Measurements from ENCODE around the gene CRIP3.
A peak's percentile ranks its signal among the peaks of the same experiment; 100 is the strongest.

Gene CRIP3

GRCh38 chr6:43302126-43302525 lies 6.5 kb downstream of the CRIP3 start:
- Histone ChIP-seq H3K4me1 (no peaks in the 10 kb centered on the region), H3K27me3 (ENCODE audit: low read depth) (no peaks in the 10 kb centered on the region)
- in situ Hi-C loops (cut with MboI; ENCODE audit: low sequenced_read_pairs) = no loop called here

DNA sequence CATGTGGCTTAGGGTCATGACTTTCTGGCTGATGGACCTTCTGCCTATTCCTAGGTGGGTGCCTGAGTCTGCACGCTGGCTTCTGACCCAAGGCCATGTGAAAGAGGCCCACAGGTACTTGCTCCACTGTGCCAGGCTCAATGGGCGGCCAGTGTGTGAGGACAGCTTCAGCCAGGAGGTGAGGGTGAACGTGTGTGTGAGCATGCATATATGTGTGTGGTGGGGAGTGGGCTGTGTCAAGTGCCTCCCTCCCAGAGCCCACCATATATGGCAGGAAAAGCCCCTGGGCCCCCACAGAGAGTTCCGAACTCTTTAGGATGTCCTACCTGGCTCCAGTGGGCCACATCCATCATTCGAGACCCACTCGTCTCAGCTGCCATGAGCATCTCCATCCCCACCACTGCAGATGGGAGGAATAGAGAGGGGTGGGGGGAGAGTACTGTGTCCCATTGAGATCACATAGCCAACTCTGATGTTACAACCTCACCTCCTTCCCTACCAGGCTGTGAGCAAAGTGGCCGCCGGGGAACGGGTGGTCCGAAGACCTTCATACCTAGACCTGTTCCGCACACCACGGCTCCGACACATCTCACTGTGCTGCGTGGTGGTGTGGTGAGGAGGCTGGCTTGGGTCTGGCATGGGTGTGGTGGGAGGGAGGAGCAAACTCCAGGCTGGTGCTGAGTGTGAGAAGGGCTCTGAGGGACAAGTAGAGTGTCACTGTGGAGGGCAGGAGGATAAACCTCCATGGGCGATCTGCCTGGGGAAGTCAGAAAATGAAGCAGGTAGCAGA lies 7.3 kb downstream of the CRIP3 start:
- no peak for DNase-seq (ENCODE audit: low spot score in 2 of 2)
- H3K27me3 ChIP-seq (ENCODE audit: low read depth) = no peaks in the 10 kb centered on the region
- in situ Hi-C loops (cut with MboI; ENCODE audit: low sequenced_read_pairs) = no loop called here

More at GRCh38 chr6:43302126-43302525, 6.5 kb downstream of the CRIP3 start:
- Histone ChIP-seq H3K36me3 (replicated peaks) (no peaks in the 10 kb centered on the region), H3K4me3 (no peak overlapping the region), H3K9me3 (no peaks in the 10 kb centered on the region)
- DNase-seq (ENCODE audit: low spot score in 2 of 2) = no peak

GRCh38 chr6:43299338-43300293 lies 9.0 kb downstream of the CRIP3 start:
- Histone ChIP-seq H3K9me3 (no peaks in the 10 kb centered on the region), H3K4me1 (no peaks in the 10 kb centered on the region), H3K27me3 (ENCODE audit: low read depth) (no peaks in the 10 kb centered on the region), H3K4me3 (no peak overlapping the region), H3K36me3 (replicated peaks) (no peaks in the 10 kb centered on the region)
- DNase-seq (ENCODE audit: low spot score in 2 of 2) = no peak
- in situ Hi-C loops (cut with MboI; ENCODE audit: low sequenced_read_pairs) = no loop called here

More for the DNA sequence above, 7.3 kb downstream of the CRIP3 start:
- H3K9me3 ChIP-seq = no peaks in the 10 kb centered on the region
- H3K36me3 ChIP-seq (replicated peaks) = no peaks in the 10 kb centered on the region
- H3K4me1 ChIP-seq = no peaks in the 10 kb centered on the region
- no peak overlapping the region for H3K4me3 ChIP-seq

GRCh38 chr6:43298565-43299337 lies 9.9 kb downstream of the CRIP3 start:
- in situ Hi-C loops (cut with MboI; ENCODE audit: low sequenced_read_pairs) = no loop called here
- Histone ChIP-seq H3K9me3 (no peaks in the 10 kb centered on the region), H3K4me3 (no peak overlapping the region), H3K36me3 (replicated peaks) (no peaks in the 10 kb centered on the region), H3K27me3 (ENCODE audit: low read depth) (no peaks in the 10 kb centered on the region), H3K4me1 (no peaks in the 10 kb centered on the region)
- no peak for DNase-seq (ENCODE audit: low spot score in 2 of 2)

DNA sequence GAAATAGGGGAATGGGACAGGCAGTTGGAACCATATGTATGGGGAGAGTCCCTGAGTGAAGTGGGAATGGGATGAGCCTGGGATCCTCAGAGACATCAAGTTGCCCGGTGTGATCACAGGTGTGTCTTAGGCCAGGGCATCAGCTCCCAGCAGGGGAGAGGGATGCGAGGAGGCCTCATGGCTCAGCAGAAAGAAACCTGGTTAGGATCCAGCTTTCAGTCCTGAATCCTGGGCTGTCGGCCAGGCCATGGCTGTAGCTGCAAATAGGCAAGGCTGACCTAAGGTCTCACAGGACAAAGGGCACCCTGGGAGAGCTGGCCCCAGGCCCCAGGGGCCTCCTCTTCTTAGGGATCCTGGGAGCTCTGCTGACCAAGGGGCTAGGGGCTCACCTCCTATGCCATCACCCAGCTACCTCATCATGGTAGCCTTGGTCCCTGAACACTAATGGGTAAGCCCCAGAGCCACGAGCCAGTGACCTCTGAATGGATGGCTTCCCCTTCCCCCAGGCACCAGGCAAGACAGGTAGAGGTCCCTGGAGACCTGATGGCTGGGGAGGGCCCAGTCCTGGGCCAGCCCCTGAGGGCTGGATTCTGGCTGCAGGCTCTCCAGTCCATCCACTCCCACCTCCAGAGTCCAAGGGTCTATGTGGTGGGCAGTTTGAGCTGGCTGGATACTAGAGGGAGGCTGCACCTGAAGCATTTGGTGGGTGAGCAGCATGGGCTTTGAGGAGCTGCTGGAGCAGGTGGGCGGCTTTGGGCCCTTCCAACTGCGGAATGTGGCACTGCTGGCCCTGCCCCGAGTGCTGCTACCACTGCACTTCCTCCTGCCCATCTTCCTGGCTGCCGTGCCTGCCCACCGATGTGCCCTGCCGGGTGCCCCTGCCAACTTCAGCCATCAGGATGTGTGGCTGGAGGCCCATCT lies 10.7 kb downstream of the CRIP3 start, which contains the start of gene SLC22A7:
Gene SLC22A7 (plus strand): TSS at position 617 of the 921 bp plus-strand sequence. CDS start 99 bp downstream, at position 716.
- no peaks in the 10 kb centered on the region for H3K9me3 ChIP-seq
- no peaks in the 10 kb centered on the region for H3K27me3 ChIP-seq (ENCODE audit: low read depth)
- no peak for DNase-seq (ENCODE audit: low spot score in 2 of 2)
- H3K4me1 ChIP-seq = no peaks in the 10 kb centered on the region
- H3K4me3 ChIP-seq = no peak within 1 kb of the TSS
- no peaks in the 10 kb centered on the region for H3K36me3 ChIP-seq (replicated peaks)
- in situ Hi-C loops (cut with MboI; ENCODE audit: low sequenced_read_pairs) = no loop called here

GRCh38 chr6:43296780-43297497 lies 11.7 kb downstream of the CRIP3 start:
- in situ Hi-C loops (cut with MboI; ENCODE audit: low sequenced_read_pairs) = no loop called here
- no peak overlapping the region for H3K4me3 ChIP-seq

GRCh38 chr6:43295456-43295855 lies 13.2 kb downstream of the CRIP3 start:
- no peak for DNase-seq (ENCODE audit: low spot score in 2 of 2)
- H3K4me1 ChIP-seq = no peaks in the 10 kb centered on the region
- H3K4me3 ChIP-seq = no peak overlapping the region
- no peaks in the 10 kb centered on the region; the same call in 1 of the 2 replicates for H3K27me3 ChIP-seq (ENCODE audit: low read depth)
- in situ Hi-C loops (cut with MboI; ENCODE audit: low sequenced_read_pairs) = no loop called here
- H3K36me3 ChIP-seq (replicated peaks) = no peaks in the 10 kb centered on the region
- no peaks in the 10 kb centered on the region for H3K9me3 ChIP-seq

More at GRCh38 chr6:43296780-43297497, 11.7 kb downstream of the CRIP3 start:
- peak in 1 of 2 experiments; percentile 5 for DNase-seq (ENCODE audit: low spot score in 2 of 2)
- no peaks in the 10 kb centered on the region for H3K9me3 ChIP-seq
- H3K27me3 ChIP-seq (ENCODE audit: low read depth) = no peaks in the 10 kb centered on the region
- H3K36me3 ChIP-seq (replicated peaks) = no peaks in the 10 kb centered on the region
- no peaks in the 10 kb centered on the region for H3K4me1 ChIP-seq

DNA sequence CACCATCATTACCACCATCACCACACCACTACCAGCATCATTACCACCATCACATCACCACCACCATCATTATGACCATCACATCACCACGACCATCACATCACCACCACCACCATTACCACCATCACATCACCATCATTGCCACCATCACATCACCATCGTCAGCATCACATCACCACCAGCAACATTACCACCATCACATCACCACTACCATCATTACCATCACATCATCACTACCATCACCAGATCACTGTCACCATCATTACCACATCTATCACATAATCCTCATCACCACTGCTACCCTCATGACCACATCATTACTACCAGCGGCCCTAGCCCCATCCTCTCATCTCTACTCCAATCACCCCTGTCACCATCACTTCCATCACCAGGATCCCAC lies 14.1 kb downstream of the CRIP3 start:
- Histone ChIP-seq H3K36me3 (replicated peaks) (no peaks in the 10 kb centered on the region), H3K9me3 (no peaks in the 10 kb centered on the region), H3K4me1 (no peaks in the 10 kb centered on the region), H3K4me3 (no peak overlapping the region), H3K27me3 (ENCODE audit: low read depth) (no peaks in the 10 kb centered on the region; the same call in 1 of the 2 replicates)
- no peak for DNase-seq (ENCODE audit: low spot score in 2 of 2)
- in situ Hi-C loops (cut with MboI; ENCODE audit: low sequenced_read_pairs) = no loop called here

DNA sequence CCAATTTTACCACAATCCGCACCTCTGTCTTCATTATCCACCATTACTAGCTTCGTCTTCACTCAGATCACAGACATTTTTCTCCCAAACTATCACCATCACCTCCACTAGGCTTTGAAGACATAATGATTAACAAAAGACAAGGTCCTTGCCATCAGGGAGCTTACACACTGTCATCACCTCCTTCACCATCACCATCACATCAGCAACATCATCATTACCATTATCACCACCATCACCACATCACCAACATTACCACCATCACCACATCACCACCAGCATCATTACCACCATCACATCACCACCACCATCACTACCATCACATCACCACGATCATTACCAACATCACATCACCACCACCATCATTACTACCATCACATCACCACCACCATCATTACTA lies 14.9 kb downstream of the CRIP3 start:
- Histone ChIP-seq H3K36me3 (replicated peaks) (no peaks in the 10 kb centered on the region), H3K4me1 (no peaks in the 10 kb centered on the region), H3K4me3 (no peak overlapping the region), H3K9me3 (no peaks in the 10 kb centered on the region), H3K27me3 (ENCODE audit: low read depth) (no peaks in the 10 kb centered on the region; the same call in 1 of the 2 replicates)
- in situ Hi-C loops (cut with MboI; ENCODE audit: low sequenced_read_pairs) = no loop called here
- DNase-seq (ENCODE audit: low spot score in 2 of 2) = no peak

DNA sequence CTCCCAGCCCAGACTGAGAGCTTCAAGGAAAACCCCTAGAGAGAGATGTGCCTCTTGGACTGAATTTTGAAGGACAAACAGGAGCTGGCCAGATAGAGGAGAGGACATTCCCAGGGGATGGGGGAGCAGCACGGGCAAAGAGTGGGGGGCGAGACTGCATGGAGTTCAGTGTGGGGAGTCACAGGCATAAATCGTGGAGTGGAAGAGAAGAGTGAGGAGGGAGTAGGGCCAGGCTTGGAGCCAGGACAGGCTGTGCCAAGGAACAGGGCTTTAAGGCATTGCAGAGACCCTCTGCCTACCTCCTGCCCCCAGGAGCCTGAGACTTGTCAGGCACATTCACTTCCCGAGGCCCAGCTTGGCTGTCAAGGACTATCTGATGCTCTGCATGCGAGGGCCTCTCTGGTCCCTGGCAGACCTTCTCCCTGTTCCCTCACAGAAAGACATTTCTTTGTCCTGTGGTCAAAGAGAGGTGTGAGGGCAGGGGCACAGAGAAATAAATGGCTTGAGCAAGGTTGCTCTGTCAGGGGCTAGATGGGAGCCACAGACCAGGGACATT lies 15.8 kb downstream of the CRIP3 start:
- no peaks in the 10 kb centered on the region for H3K4me1 ChIP-seq
- H3K36me3 ChIP-seq (replicated peaks) = no peaks in the 10 kb centered on the region
- H3K9me3 ChIP-seq = no peaks in the 10 kb centered on the region
- H3K27me3 ChIP-seq (ENCODE audit: low read depth) = no peaks in the 10 kb centered on the region; the same call in 1 of the 2 replicates
- no peak for DNase-seq (ENCODE audit: low spot score in 2 of 2)
- in situ Hi-C loops (cut with MboI; ENCODE audit: low sequenced_read_pairs) = no loop called here
- no peak overlapping the region for H3K4me3 ChIP-seq

DNA sequence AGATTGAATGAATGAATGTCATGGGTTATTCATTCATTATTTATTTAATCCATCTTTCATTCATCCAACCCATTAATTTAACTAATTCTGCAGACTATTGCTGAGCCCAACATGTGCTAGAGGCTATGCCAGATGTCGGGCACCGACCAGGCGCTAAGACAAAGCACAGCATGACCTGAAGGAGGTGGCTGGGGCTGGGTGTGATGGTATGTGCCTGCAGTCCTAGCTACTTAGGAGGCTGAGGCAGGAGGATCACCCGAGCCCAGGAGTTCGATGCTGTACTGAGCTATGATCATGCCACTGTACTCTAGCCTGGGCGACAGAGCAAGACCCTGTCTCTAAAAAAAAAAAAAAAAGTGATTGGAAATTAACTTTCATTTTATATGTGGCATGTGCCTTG lies 16.3 kb downstream of the CRIP3 start:
- in situ Hi-C loops (cut with MboI; ENCODE audit: low sequenced_read_pairs) = no loop called here

DNA sequence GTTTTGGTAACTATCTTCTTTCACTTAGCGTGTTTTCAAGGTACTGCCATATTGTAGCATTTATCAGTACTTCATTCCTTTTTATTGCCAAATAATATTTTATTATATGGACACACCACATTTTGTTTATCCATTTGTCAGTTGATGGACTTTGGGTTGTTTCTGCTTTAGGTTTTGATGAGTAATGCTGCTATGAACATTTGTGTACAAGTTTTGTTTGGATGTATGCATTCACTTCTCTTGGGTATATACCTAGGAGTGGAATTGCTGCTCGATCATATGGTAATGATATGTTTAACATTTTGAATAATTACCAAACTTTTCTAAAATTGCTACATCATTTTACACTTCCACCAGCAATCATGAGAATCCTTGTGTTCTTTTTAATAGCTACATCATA lies 16.9 kb downstream of the CRIP3 start:
- Histone ChIP-seq H3K4me3 (no peak overlapping the region), H3K36me3 (replicated peaks) (no peaks in the 10 kb centered on the region), H3K4me1 (no peaks in the 10 kb centered on the region), H3K9me3 (no peaks in the 10 kb centered on the region), H3K27me3 (ENCODE audit: low read depth) (no peaks in the 10 kb centered on the region; the same call in 1 of the 2 replicates)
- in situ Hi-C loops (cut with MboI; ENCODE audit: low sequenced_read_pairs) = no loop called here
- DNase-seq (ENCODE audit: low spot score in 2 of 2) = no peak

More for the DNA sequence above, 16.3 kb downstream of the CRIP3 start:
- Histone ChIP-seq H3K4me1 (no peaks in the 10 kb centered on the region), H3K36me3 (replicated peaks) (no peaks in the 10 kb centered on the region), H3K9me3 (no peaks in the 10 kb centered on the region), H3K27me3 (ENCODE audit: low read depth) (no peaks in the 10 kb centered on the region; the same call in 1 of the 2 replicates), H3K4me3 (no peak overlapping the region)
- DNase-seq (ENCODE audit: low spot score in 2 of 2) = no peak

All from HAP-1 (cell line).